Measurements from ENCODE around the gene BPIFA2.

- TF ChIP-seq CTCF (IDR thresholded peaks at IDR 0.05; ENCODE audit: low read length): no peak
- no peak for TF ChIP-seq EZH2 (optimal IDR thresholded peaks at IDR 0.05; ENCODE audit: low read depth, low read length)
- TF ChIP-seq EZH2phosphoT487 (IDR thresholded peaks at IDR 0.05; ENCODE audit: low read length): no peak
Observed at GRCh38 chr20:33187491-33187890, 19.5 kb downstream of the BPIFA2 start.

Measured in MM.1S (cell line).